Type B pancreatic cell (in vitro differentiated cells): Measurements from ENCODE around the gene SF3B2. TPM values are rescaled to one million over a fixed set of nuclear protein-coding genes. Genes with fewer than 3 reads are reported as not detected.
A peak's percentile ranks its signal among the peaks of the same experiment; 100 is the strongest.
"Not testable (repeated sequence)": the region's sequence is repeated elsewhere in the genome, so short reads cannot be mapped to it uniquely, and the experiment has no call there.

Experiments
- DNase-seq: peaks from one replicate; pipeline ENCODE4 v3.0.0; 2021; ENCODE audit warnings: mixed read lengths; ENCODE audit not compliant: unreplicated experiment; ENCODE audit errors: extremely low spot score
- H3K27ac Mint-ChIP-seq: 2 replicates; pipeline ENCODE4 v1.8.0; 2021; ENCODE audit warnings: mild to moderate bottlenecking, mixed read lengths
- H3K27me3 Mint-ChIP-seq: 2 replicates; pipeline ENCODE4 v1.8.0; 2021; ENCODE audit warnings: mixed read lengths
- H3K36me3 Mint-ChIP-seq: 2 replicates; pipeline ENCODE4 v1.8.0; 2021; ENCODE audit warnings: mixed read lengths
- H3K4me1 Mint-ChIP-seq: one replicate; pipeline ENCODE4 v1.8.0; 2021; ENCODE audit warnings: mixed read lengths; ENCODE audit not compliant: unreplicated experiment
- H3K4me3 Mint-ChIP-seq: 2 replicates; pipeline ENCODE4 v1.8.0; 2021; ENCODE audit warnings: mild to moderate bottlenecking, mixed read lengths
- H3K9me3 Mint-ChIP-seq: 2 replicates; pipeline ENCODE4 v1.8.0; 2021; ENCODE audit warnings: mixed read lengths
- CTCF ChIP-seq: fragments of 200-600 bp; sonication (generic); conservative IDR thresholded peaks from 2 replicates; pipeline ENCODE4 v1.5.0; 2021; ENCODE audit warnings: antibody characterized with exemption, mild to moderate bottlenecking
- total RNA-seq: library from RNA; stranded (reverse); gene quantifications from 2 replicates; pipeline ENCODE4 v1.2.1, GENCODE V29; 2021; ENCODE audit warnings: low replicate concordance

The SF3B2 gene
- total RNA-seq, 1 donor from 2014 or later: 210 TPM

- Mint-ChIP-seq H3K4me3 (no peak overlapping the region), H3K27ac (no peak overlapping the region), H3K4me1 (peaks cover 36% of the 10 kb centered on the region), H3K36me3 (peaks cover 18% of the 10 kb centered on the region), H3K9me3 (no peaks in the 10 kb centered on the region), H3K27me3 (no peaks in the 10 kb centered on the region)
- DNase-seq: no peak
- TF ChIP-seq CTCF: no peak
Measured at GRCh38 chr11:66073669-66074068, 21.5 kb downstream of the SF3B2 start.

GRCh38 chr11:66075273-66075672, 23.1 kb downstream of the SF3B2 start:
- Mint-ChIP-seq H3K4me1 (peaks cover 37% of the 10 kb centered on the region), H3K27ac (no peak overlapping the region), H3K9me3 (no peaks in the 10 kb centered on the region), H3K27me3 (no peaks in the 10 kb centered on the region), H3K36me3 (peaks cover 11% of the 10 kb centered on the region), H3K4me3 (no peak overlapping the region)
- no peak for TF ChIP-seq CTCF
- DNase-seq: peak; percentile 24

- Mint-ChIP-seq H3K36me3 (peaks cover 11% of the 10 kb centered on the region), H3K9me3 (no peaks in the 10 kb centered on the region), H3K27me3 (no peaks in the 10 kb centered on the region), H3K27ac (no peak overlapping the region), H3K4me1 (peaks cover 36% of the 10 kb centered on the region), H3K4me3 (no peak overlapping the region)
- no peak for TF ChIP-seq CTCF
- DNase-seq: no peak
Measured at GRCh38 chr11:66076561-66076960, 24.4 kb downstream of the SF3B2 start.

GRCh38 chr11:66077927-66078326, 25.8 kb downstream of the SF3B2 start:
- Mint-ChIP-seq H3K36me3 (peaks cover 11% of the 10 kb centered on the region), H3K9me3 (no peaks in the 10 kb centered on the region), H3K4me1 (peaks cover 32% of the 10 kb centered on the region), H3K27me3 (no peaks in the 10 kb centered on the region), H3K4me3 (no peak overlapping the region), H3K27ac (peak overlapping the region; percentile 24)
- TF ChIP-seq CTCF: no peak
- no peak for DNase-seq

GRCh38 chr11:66078949-66079348, 26.8 kb downstream of the SF3B2 start:
- peaks cover 11% of the 10 kb centered on the region for H3K36me3 Mint-ChIP-seq
- H3K4me1 Mint-ChIP-seq: peaks cover 39% of the 10 kb centered on the region
- H3K4me3 Mint-ChIP-seq, H3K9me3 Mint-ChIP-seq, H3K27ac Mint-ChIP-seq, H3K27me3 Mint-ChIP-seq, DNase-seq: not testable (repeated sequence)

GRCh38 chr11:66080055-66080817, 28.1 kb downstream of the SF3B2 start:
- no peak for DNase-seq
- H3K27me3 Mint-ChIP-seq: no peaks in the 10 kb centered on the region
- no peaks in the 10 kb centered on the region for H3K9me3 Mint-ChIP-seq
- no peak for TF ChIP-seq CTCF
- no peak overlapping the region for H3K4me3 Mint-ChIP-seq
- H3K36me3 Mint-ChIP-seq: peaks cover 4% of the 10 kb centered on the region
- peaks cover 52% of the 10 kb centered on the region for H3K4me1 Mint-ChIP-seq
- H3K27ac Mint-ChIP-seq: peak overlapping the region; percentile 86
